OCI-LY7 (cell line): ENCODE data around the gene TAP1. TPM values are rescaled to one million over a fixed set of nuclear protein-coding genes. Genes with fewer than 3 reads are reported as not detected.
A peak's percentile ranks its signal among the peaks of the same experiment; 100 is the strongest.

Experiments used
- BruUV-seq: library from RNA; stranded (reverse); fragments of 400-500 nt; replicated peaks from 2 replicates; lab custom pipeline; 2021; lab: Mats Ljungman, UMichigan
- CTCF ChIA-PET: fragments of 300-600 bp; sonication (Branson Sonifier 250); formaldehyde crosslinking; loops from one replicate; lab custom pipeline; 2022; ENCODE audit warnings: antibody characterized with exemption; ENCODE audit not compliant: unreplicated experiment; lab: Charles Lee
- POLR2A ChIA-PET: fragments of 300-600 bp; sonication (Branson Sonifier 250); formaldehyde crosslinking; loops from one replicate; lab custom pipeline; 2022; ENCODE audit warnings: antibody characterized with exemption; lab: Charles Lee
- DNase-seq: peaks from one replicate; pipeline ENCODE4 v3.0.0-alpha.2; 2015; ENCODE audit warnings: low spot score
- H2AFZ ChIP-seq: fragments of 200-600 bp; sonication (generic), shearing (Covaris generic); 2 replicates; pipeline ENCODE4 v1.6.1; 2014; ENCODE audit warnings: mild to moderate bottlenecking, antibody characterized with exemption, low read length, moderate library complexity
- H3K27ac ChIP-seq: fragments of 200-600 bp; sonication (generic); 2 replicates; pipeline ENCODE4 v1.5.1; 2014; ENCODE audit warnings: mixed run types, low read depth, mild to moderate bottlenecking, moderate library complexity, low read length, inconsistent platforms; ENCODE audit not compliant: poor library complexity, severe bottlenecking
- H3K36me3 ChIP-seq: fragments of 200-600 bp; sonication (generic); 2 replicates; pipeline ENCODE4 v1.6.1; 2014; ENCODE audit warnings: mild to moderate bottlenecking, antibody characterized with exemption, low read length, moderate library complexity, mixed read lengths; ENCODE audit not compliant: insufficient read depth
- H3K4me1 ChIP-seq: fragments of 200-600 bp; sonication (generic); 2 replicates; pipeline ENCODE4 v1.5.1; 2014; ENCODE audit warnings: mild to moderate bottlenecking, low read length; ENCODE audit not compliant: insufficient read depth, poor library complexity, severe bottlenecking
- H3K4me2 ChIP-seq: fragments of 200-600 bp; sonication (generic); 2 replicates; pipeline ENCODE4 v1.6.1; 2014; ENCODE audit warnings: mild to moderate bottlenecking, low read length
- H3K4me3 ChIP-seq: fragments of 200-600 bp; sonication (generic); 2 replicates; pipeline ENCODE4 v1.5.1; 2014; ENCODE audit warnings: mild to moderate bottlenecking, low read depth, low read length; ENCODE audit not compliant: poor library complexity, severe bottlenecking
- H3K79me2 ChIP-seq: fragments of 200-600 bp; sonication (generic); 2 replicates; pipeline ENCODE4 v1.6.1; 2016; ENCODE audit warnings: low read depth, mild to moderate bottlenecking, low read length, moderate library complexity, mixed read lengths; ENCODE audit not compliant: insufficient read depth
- H3K9me2 ChIP-seq: fragments of 200-600 bp; sonication (generic); 2 replicates; pipeline ENCODE4 v1.6.1; 2016; ENCODE audit warnings: mild to moderate bottlenecking, low read length, mixed read lengths; ENCODE audit not compliant: insufficient read depth
- H3K9me3 ChIP-seq: fragments of 200-600 bp; sonication (generic); 2 replicates; pipeline ENCODE4 v1.6.1; 2014; ENCODE audit warnings: mild to moderate bottlenecking, mixed run types, low read length, mixed read lengths
- H4K20me1 ChIP-seq: fragments of 200-600 bp; sonication (generic); 2 replicates; pipeline ENCODE4 v1.6.1; 2014; ENCODE audit warnings: mild to moderate bottlenecking, antibody characterized with exemption, low read length, moderate library complexity, mixed read lengths; ENCODE audit not compliant: insufficient read depth
- CTCF ChIP-seq: fragments of 200-600 bp; sonication (generic); conservative IDR thresholded peaks from 2 replicates; pipeline ENCODE4 v1.5.1; 2014; ENCODE audit warnings: mild to moderate bottlenecking, antibody characterized with exemption, low read length, moderate library complexity, mixed read lengths
- EZH2phosphoT487 ChIP-seq: fragments of 200-600 bp; sonication (generic); IDR thresholded peaks from 2 replicates; pipeline ENCODE4 v1.6.1; 2018; ENCODE audit warnings: low read depth, borderline replicate concordance, mild to moderate bottlenecking, mixed run types, antibody characterized with exemption, low read length, moderate library complexity, mixed read lengths
- intact Hi-C: fragments of 100-400 bp; cut with micrococcal nuclease; formaldehyde crosslinking; loops from one replicate; pipeline ENCODE4 v1.10.0; 2022; ENCODE audit not compliant: unreplicated experiment
- total RNA-seq, 2 experiments: library from RNA; depleted of rRNA in 1 of 2; stranded (reverse); fragments of >200 nt in 1 of 2; shearing (Covaris generic) in 1 of 2; gene quantifications; 2 replicates each; pipeline ENCODE4 v1.2.3, GENCODE V29; 2014 to 2022

The TAP1 gene
- total RNA-seq, 2 experiments from 2014 or later = 66.3 to 85.9 TPM

GRCh38 chr6:32852018-32852843 is 1.3 kb downstream of the TAP1 start:
- Histone ChIP-seq H3K4me2 (peak overlapping the region; percentile 99), H3K9me2 (no peaks in the 10 kb centered on the region), H3K4me3 (peak overlapping the region; percentile 83), H2AFZ (peak overlapping the region; percentile 49; the same call in 1 of the 2 replicates), H3K27ac (peak overlapping the region; percentile 83), H3K36me3 (peaks cover 50% of the 10 kb centered on the region), H4K20me1 (no peaks in the 10 kb centered on the region), H3K9me3 (no peaks in the 10 kb centered on the region), H3K79me2 (peaks cover 42% of the 10 kb centered on the region), H3K4me1 (peaks cover 42% of the 10 kb centered on the region)
- no peak for TF ChIP-seq EZH2phosphoT487
- TF ChIP-seq CTCF = no peak
- no TSS peak for BruUV-seq
- ChIA-PET CTCF (no interaction called here), POLR2A (interaction anchor here (0.6 to 7.7 kb wide), 3 partner anchors 7 to 101 kb away, joined by 3 to 88 read pairs (median 31); partner anchors contain the start of genes PSMB8 and TAP2)
- DNase-seq = no peak
- intact Hi-C loops = no loop called here

GRCh38 chr6:32851025-32851424 is 2.5 kb downstream of the TAP1 start:
- no peak overlapping the region for H3K4me3 ChIP-seq
- H3K79me2 ChIP-seq = peaks cover 47% of the 10 kb centered on the region
- CTCF ChIA-PET = no interaction called here

More at GRCh38 chr6:32851025-32851424, 2.5 kb downstream of the TAP1 start:
- peak overlapping the region; percentile 99 for H3K4me2 ChIP-seq
- no peaks in the 10 kb centered on the region for H3K9me2 ChIP-seq
- peaks cover 56% of the 10 kb centered on the region for H3K36me3 ChIP-seq
- no peaks in the 10 kb centered on the region for H4K20me1 ChIP-seq
- no peak for DNase-seq
- no peaks in the 10 kb centered on the region for H3K9me3 ChIP-seq
- intact Hi-C loops = no loop called here
- peaks cover 44% of the 10 kb centered on the region for H3K4me1 ChIP-seq
- POLR2A ChIA-PET = interaction anchor here (0.7 to 1.8 kb wide), 3 partner anchors 7 to 675 kb away, joined by 3 to 9 read pairs (median 4); partner anchors contain the start of genes AGPAT1, PSMB8 and TAP2
- no TSS peak for BruUV-seq
- no peak overlapping the region for H3K27ac ChIP-seq
- H2AFZ ChIP-seq = no peak overlapping the region
- TF ChIP-seq CTCF (no peak), EZH2phosphoT487 (no peak)
